ENCODE data around the gene STARD13. TPM values are rescaled to one million over a fixed set of nuclear protein-coding genes. Genes with fewer than 3 reads are reported as not detected.
A peak's percentile ranks its signal among the peaks of the same experiment; 100 is the strongest.
"Not testable (repeated sequence)": the region's sequence is repeated elsewhere in the genome, so short reads cannot be mapped to it uniquely, and the experiment has no call there.

Gene STARD13
- total and polyA plus RNA-seq, 4 donors, result 14.2 to 51.4 (median 22.2) TPM

- peaks cover 3% of the 10 kb centered on the region for H3K36me3 ChIP-seq (ENCODE audit: control insufficient read depth, insufficient read depth, low read length)
- H3K9me3 ChIP-seq (ENCODE audit: control insufficient read depth, insufficient read depth, low read length), result no peaks in the 10 kb centered on the region
- H3K4me3 ChIP-seq (ENCODE audit: low read depth, low read length), result no peak overlapping the region
- no CpG with 5 or more reads among the region's 1 CpG for WGBS (ENCODE audit: insufficient coverage)
- no peak for DNase-seq (ENCODE audit: low read depth in 4 of 6, low spot score in 6 of 6)
- H3K4me1 ChIP-seq (ENCODE audit: control insufficient read depth, insufficient read depth, low read length), result peaks cover 10% of the 10 kb centered on the region
- H3K27ac ChIP-seq (ENCODE audit: low read depth, low read length), result peak overlapping the region; percentile 21
- no peaks in the 10 kb centered on the region for H3K27me3 ChIP-seq (ENCODE audit: control insufficient read depth, insufficient read depth, low read length)
Observed at GRCh38 chr13:33179463-33179862, 106.1 kb downstream of the STARD13 start.

GRCh38 chr13:33178209-33178840 is 107.2 kb downstream of the STARD13 start:
- DNase-seq (ENCODE audit: low read depth in 4 of 6, low spot score in 6 of 6), result peak in 1 of 6 donors; percentile 42
- H3K27ac ChIP-seq (ENCODE audit: low read depth, low read length), result no peak overlapping the region
- no CpG with 5 or more reads among the region's 4 CpGs for WGBS (ENCODE audit: insufficient coverage)

GRCh38 chr13:33177340-33178208 is 108.0 kb downstream of the STARD13 start:
- WGBS (ENCODE audit: insufficient coverage), result no CpG with 5 or more reads among the region's 4 CpGs
- not testable (repeated sequence) for H3K36me3 ChIP-seq (ENCODE audit: control insufficient read depth, insufficient read depth, low read length); DNase-seq (ENCODE audit: low read depth in 4 of 6, low spot score in 6 of 6); H3K4me3 ChIP-seq (ENCODE audit: low read depth, low read length); H3K27me3 ChIP-seq (ENCODE audit: control insufficient read depth, insufficient read depth, low read length); H3K9me3 ChIP-seq (ENCODE audit: control insufficient read depth, insufficient read depth, low read length); H3K27ac ChIP-seq (ENCODE audit: low read depth, low read length); H3K4me1 ChIP-seq (ENCODE audit: control insufficient read depth, insufficient read depth, low read length)

More at GRCh38 chr13:33178209-33178840, 107.2 kb downstream of the STARD13 start:
- H3K9me3 ChIP-seq (ENCODE audit: control insufficient read depth, insufficient read depth, low read length), result no peaks in the 10 kb centered on the region
- H3K27me3 ChIP-seq (ENCODE audit: control insufficient read depth, insufficient read depth, low read length), result no peaks in the 10 kb centered on the region
- H3K4me3 ChIP-seq (ENCODE audit: low read depth, low read length), result no peak overlapping the region
- H3K4me1 ChIP-seq (ENCODE audit: control insufficient read depth, insufficient read depth, low read length), result peaks cover 5% of the 10 kb centered on the region
- peaks cover 3% of the 10 kb centered on the region for H3K36me3 ChIP-seq (ENCODE audit: control insufficient read depth, insufficient read depth, low read length)

- no peaks in the 10 kb centered on the region for H3K4me1 ChIP-seq (ENCODE audit: control insufficient read depth, insufficient read depth, low read length)
- H3K27me3 ChIP-seq (ENCODE audit: control insufficient read depth, insufficient read depth, low read length), result no peaks in the 10 kb centered on the region
- H3K27ac ChIP-seq (ENCODE audit: low read depth, low read length), result no peak overlapping the region
- WGBS (ENCODE audit: insufficient coverage), result no CpG with 5 or more reads among the region's 1 CpG
- H3K9me3 ChIP-seq (ENCODE audit: control insufficient read depth, insufficient read depth, low read length), result no peaks in the 10 kb centered on the region
- H3K4me3 ChIP-seq (ENCODE audit: low read depth, low read length), result no peak overlapping the region
- H3K36me3 ChIP-seq (ENCODE audit: control insufficient read depth, insufficient read depth, low read length), result no peaks in the 10 kb centered on the region
- no peak for DNase-seq (ENCODE audit: low read depth in 4 of 6, low spot score in 6 of 6)
Observed at GRCh38 chr13:33176526-33176925, 109.0 kb downstream of the STARD13 start.

- WGBS (ENCODE audit: insufficient coverage), result no CpG with 5 or more reads among the region's 2 CpGs
- Histone ChIP-seq H3K4me3 (ENCODE audit: low read depth, low read length) (no peak overlapping the region), H3K36me3 (ENCODE audit: control insufficient read depth, insufficient read depth, low read length) (no peaks in the 10 kb centered on the region), H3K27me3 (ENCODE audit: control insufficient read depth, insufficient read depth, low read length) (no peaks in the 10 kb centered on the region), H3K9me3 (ENCODE audit: control insufficient read depth, insufficient read depth, low read length) (no peaks in the 10 kb centered on the region), H3K27ac (ENCODE audit: low read depth, low read length) (no peak overlapping the region), H3K4me1 (ENCODE audit: control insufficient read depth, insufficient read depth, low read length) (no peaks in the 10 kb centered on the region)
- no peak for DNase-seq (ENCODE audit: low read depth in 4 of 6, low spot score in 6 of 6)
Observed at GRCh38 chr13:33175991-33176390, 109.6 kb downstream of the STARD13 start.

GRCh38 chr13:33174931-33175330 is 110.6 kb downstream of the STARD13 start:
- 100% methylated on average over 1 of the region's 2 CpGs for WGBS (ENCODE audit: insufficient coverage)
- Histone ChIP-seq H3K27me3 (ENCODE audit: control insufficient read depth, insufficient read depth, low read length) (no peaks in the 10 kb centered on the region), H3K27ac (ENCODE audit: low read depth, low read length) (no peak overlapping the region), H3K9me3 (ENCODE audit: control insufficient read depth, insufficient read depth, low read length) (no peaks in the 10 kb centered on the region), H3K4me1 (ENCODE audit: control insufficient read depth, insufficient read depth, low read length) (no peaks in the 10 kb centered on the region), H3K4me3 (ENCODE audit: low read depth, low read length) (no peak overlapping the region), H3K36me3 (ENCODE audit: control insufficient read depth, insufficient read depth, low read length) (no peaks in the 10 kb centered on the region)
- no peak for DNase-seq (ENCODE audit: low read depth in 4 of 6, low spot score in 6 of 6)

- Histone ChIP-seq H3K4me3 (ENCODE audit: low read depth, low read length) (no peak overlapping the region), H3K36me3 (ENCODE audit: control insufficient read depth, insufficient read depth, low read length) (no peaks in the 10 kb centered on the region), H3K9me3 (ENCODE audit: control insufficient read depth, insufficient read depth, low read length) (no peaks in the 10 kb centered on the region), H3K27ac (ENCODE audit: low read depth, low read length) (no peak overlapping the region), H3K4me1 (ENCODE audit: control insufficient read depth, insufficient read depth, low read length) (no peaks in the 10 kb centered on the region), H3K27me3 (ENCODE audit: control insufficient read depth, insufficient read depth, low read length) (no peaks in the 10 kb centered on the region)
- peak in 1 of 6 donors; percentile 38 for DNase-seq (ENCODE audit: low read depth in 4 of 6, low spot score in 6 of 6)
- WGBS (ENCODE audit: insufficient coverage), result no CpG with 5 or more reads among the region's 3 CpGs
Observed at GRCh38 chr13:33174491-33174890, 111.1 kb downstream of the STARD13 start.

- Histone ChIP-seq H3K27me3 (ENCODE audit: control insufficient read depth, insufficient read depth, low read length) (no peaks in the 10 kb centered on the region), H3K9me3 (ENCODE audit: control insufficient read depth, insufficient read depth, low read length) (no peaks in the 10 kb centered on the region), H3K27ac (ENCODE audit: low read depth, low read length) (no peak overlapping the region), H3K36me3 (ENCODE audit: control insufficient read depth, insufficient read depth, low read length) (no peaks in the 10 kb centered on the region), H3K4me1 (ENCODE audit: control insufficient read depth, insufficient read depth, low read length) (peaks cover 2% of the 10 kb centered on the region), H3K4me3 (ENCODE audit: low read depth, low read length) (no peak overlapping the region)
- WGBS (ENCODE audit: insufficient coverage), result 100% methylated on average over 1 of the region's 5 CpGs
- no peak for DNase-seq (ENCODE audit: low read depth in 4 of 6, low spot score in 6 of 6)
Observed at GRCh38 chr13:33172911-33173310, 112.6 kb downstream of the STARD13 start.

- Histone ChIP-seq H3K4me3 (ENCODE audit: low read depth, low read length) (no peak overlapping the region), H3K27me3 (ENCODE audit: control insufficient read depth, insufficient read depth, low read length) (no peaks in the 10 kb centered on the region), H3K36me3 (ENCODE audit: control insufficient read depth, insufficient read depth, low read length) (no peaks in the 10 kb centered on the region), H3K9me3 (ENCODE audit: control insufficient read depth, insufficient read depth, low read length) (no peaks in the 10 kb centered on the region), H3K4me1 (ENCODE audit: control insufficient read depth, insufficient read depth, low read length) (peaks cover 2% of the 10 kb centered on the region), H3K27ac (ENCODE audit: low read depth, low read length) (no peak overlapping the region)
- DNase-seq (ENCODE audit: low read depth in 4 of 6, low spot score in 6 of 6), result no peak
- no CpG with 5 or more reads among the region's 2 CpGs for WGBS (ENCODE audit: insufficient coverage)
Observed at GRCh38 chr13:33172400-33172799, 113.2 kb downstream of the STARD13 start.

Data from spinal cord (tissue), 10 donors.